Ascending aorta (tissue), 2 donors: ENCODE measurements around the gene RSRC1. TPM values are rescaled to one million over a fixed set of nuclear protein-coding genes. Genes with fewer than 3 reads are reported as not detected.
"Not testable (repeated sequence)": the region's sequence is repeated elsewhere in the genome, so short reads cannot be mapped to it uniquely, and the experiment has no call there.

ENCODE experiments used
- DNase-seq, 2 donors: peaks; one replicate each; pipeline ENCODE4 v3.0.0-alpha.2; 2019; ENCODE audit warnings: low spot score in 2 of 2
- H3K27ac ChIP-seq, 2 donors: fragments of 200-600 bp; sonication (generic); one replicate each; pipeline ENCODE4 v1.5.1; 2016 to 2017; ENCODE audit warnings: mild to moderate bottlenecking in 1 of 2
- H3K27me3 ChIP-seq: fragments of 200-600 bp; sonication (generic); one replicate; pipeline ENCODE4 v1.5.1; 2017
- H3K36me3 ChIP-seq, 2 donors: fragments of 200-600 bp; sonication (generic); one replicate each; pipeline ENCODE4 v1.5.1; 2016
- H3K4me1 ChIP-seq, 2 donors: fragments of 200-600 bp; sonication (generic); one replicate each; pipeline ENCODE4 v1.5.1; 2016 to 2017; ENCODE audit warnings: mild to moderate bottlenecking in 1 of 2
- H3K4me3 ChIP-seq, 2 donors: fragments of 200-600 bp; sonication (generic); one replicate each; pipeline ENCODE4 v1.5.1; 2016 to 2017; ENCODE audit warnings: mild to moderate bottlenecking in 1 of 2
- H3K9me3 ChIP-seq, 2 donors: fragments of 200-600 bp; sonication (generic); one replicate each; pipeline ENCODE4 v1.5.1; 2016
- CTCF ChIP-seq, 3 experiments: fragments of 200-600 bp in 2 of 3; fragments of 450-650 bp in 1 of 3; sonication (generic) in 2 of 3; IDR thresholded peaks; one replicate each; pipeline ENCODE4 v1.5.1; 2016 to 2019; ENCODE audit warnings: antibody characterized with exemption in 3 of 3, mild to moderate bottlenecking in 1 of 3, moderate library complexity in 1 of 3
- intact Hi-C: fragments of 100-400 bp; cut with DNase I; formaldehyde crosslinking; loops from one replicate; pipeline ENCODE4 v1.15.1; 2023
- total RNA-seq: library from RNA; depleted of rRNA; stranded (reverse); fragments of >200 nt; gene quantifications from one replicate; pipeline ENCODE4 v1.1.0, GENCODE V29; 2016

The RSRC1 gene
- total RNA-seq, 1 donor from 2014 or later = 28.0 TPM

DNA sequence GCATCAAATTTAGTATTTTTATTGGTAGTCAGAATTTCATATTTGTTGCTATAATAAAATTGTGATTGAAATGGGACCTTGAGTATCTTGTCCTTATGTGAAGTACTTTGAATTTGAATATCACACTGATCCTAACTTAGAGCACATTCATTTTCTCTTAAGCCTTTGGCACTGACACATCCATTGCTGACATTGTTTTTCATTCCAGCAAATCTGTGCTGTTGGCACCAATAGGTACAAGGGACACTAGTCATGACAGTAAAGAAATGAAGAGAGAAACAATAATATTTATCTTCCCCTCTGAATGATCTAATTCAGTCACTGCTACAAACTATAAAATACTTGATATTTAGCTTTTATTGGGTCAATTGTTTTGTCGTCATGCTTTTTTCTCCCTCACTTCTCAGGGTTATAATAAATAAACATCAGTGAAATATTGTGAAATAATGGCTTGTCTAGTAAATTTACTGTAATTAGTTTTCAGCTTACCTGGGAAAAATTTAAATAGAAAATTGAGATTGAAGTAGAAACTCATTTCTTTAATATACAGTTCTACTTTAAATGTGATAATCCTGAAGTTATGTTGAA is 294.3 kb downstream of the RSRC1 start:
- Histone ChIP-seq H3K4me3 (no peak overlapping the region), H3K27me3 (no peaks in the 10 kb centered on the region), H3K4me1 (no peaks in the 10 kb centered on the region), H3K27ac (no peak overlapping the region), H3K9me3 (no peaks in the 10 kb centered on the region), H3K36me3 (no peaks in the 10 kb centered on the region)
- no peak for TF ChIP-seq CTCF (IDR thresholded peaks at IDR 0.05)
- DNase-seq = no peak
- intact Hi-C loops = no loop called here

DNA sequence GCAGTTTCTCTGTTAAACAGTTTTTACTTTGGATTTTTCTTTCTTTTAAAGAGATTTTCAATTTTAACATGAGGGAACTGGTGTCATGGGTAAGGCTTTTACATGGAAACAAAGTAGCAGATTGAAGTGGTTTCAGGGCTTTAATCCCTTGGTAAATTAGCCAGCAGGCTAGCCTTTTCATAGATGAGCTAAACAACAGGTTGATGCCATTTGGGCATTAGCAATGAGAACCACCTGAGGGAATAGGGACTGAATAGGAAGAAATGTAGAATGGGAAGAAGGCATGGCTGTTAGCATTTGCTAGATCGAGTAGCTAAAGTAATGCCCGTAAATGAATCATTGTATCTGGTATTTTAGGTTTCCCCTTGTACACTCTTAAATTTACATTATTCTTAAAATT is 295.6 kb downstream of the RSRC1 start:
- no peaks in the 10 kb centered on the region for H3K9me3 ChIP-seq
- no peaks in the 10 kb centered on the region for H3K27me3 ChIP-seq
- intact Hi-C loops = no loop called here
- H3K27ac ChIP-seq = no peak overlapping the region
- H3K36me3 ChIP-seq = no peaks in the 10 kb centered on the region
- TF ChIP-seq CTCF (IDR thresholded peaks at IDR 0.05) = no peak
- no peak overlapping the region for H3K4me3 ChIP-seq
- H3K4me1 ChIP-seq = no peaks in the 10 kb centered on the region
- DNase-seq = no peak

DNA sequence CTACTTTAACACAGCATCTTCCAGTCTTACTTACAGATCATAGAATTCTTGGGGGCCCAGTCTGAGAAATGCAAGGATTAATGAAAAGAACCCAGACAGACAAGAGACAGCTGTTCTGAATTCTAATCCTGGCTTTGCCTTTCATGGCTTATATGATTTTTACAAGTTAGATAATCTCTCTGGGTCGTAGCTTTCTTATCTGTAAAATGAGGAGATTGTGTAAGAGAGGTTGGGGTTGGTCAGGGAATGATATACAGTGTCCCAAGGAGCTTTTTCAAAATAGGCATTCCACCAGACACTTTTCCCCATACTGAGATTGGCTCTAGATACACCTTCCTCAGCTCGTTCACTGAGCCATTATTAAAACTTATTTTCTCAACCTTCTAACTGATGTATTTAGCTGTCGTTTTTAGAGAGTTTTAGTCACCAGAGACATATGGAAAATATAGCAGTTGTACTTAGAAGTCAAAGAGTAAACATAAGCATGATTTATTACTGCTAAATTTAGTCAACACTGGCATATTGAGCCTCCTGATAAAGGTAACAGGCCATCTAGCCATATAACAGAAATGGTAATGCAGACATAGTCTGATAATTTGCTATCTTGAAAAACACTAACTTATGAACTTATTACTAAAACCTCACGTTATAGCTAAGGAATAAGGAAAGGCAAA is 298.1 kb downstream of the RSRC1 start:
- Histone ChIP-seq H3K27ac (no peak overlapping the region), H3K4me3 (no peak overlapping the region), H3K36me3 (no peaks in the 10 kb centered on the region), H3K9me3 (no peaks in the 10 kb centered on the region), H3K4me1 (no peaks in the 10 kb centered on the region), H3K27me3 (no peaks in the 10 kb centered on the region)
- DNase-seq = no peak
- TF ChIP-seq CTCF (IDR thresholded peaks at IDR 0.05) = no peak
- intact Hi-C loops = no loop called here

DNA sequence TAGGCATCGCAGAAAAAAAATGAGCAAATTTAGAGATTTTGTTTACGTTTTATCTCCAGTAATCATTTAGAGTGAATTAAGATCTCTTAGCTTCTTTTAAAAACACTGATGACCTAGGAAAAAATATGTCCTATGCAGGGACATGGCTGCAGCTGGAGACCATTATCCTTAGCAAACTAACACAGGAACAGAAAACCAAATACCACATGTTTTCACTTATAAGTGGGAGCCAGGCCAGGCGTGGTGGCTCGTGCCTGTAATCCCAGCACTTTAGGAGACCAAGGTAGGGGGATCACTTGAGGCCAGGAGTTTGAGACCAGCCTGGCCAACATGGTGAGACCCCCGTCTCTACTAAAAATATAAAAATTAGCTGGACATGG is 298.6 kb downstream of the RSRC1 start:
- H3K36me3 ChIP-seq, H3K4me3 ChIP-seq, DNase-seq, H3K9me3 ChIP-seq, H3K4me1 ChIP-seq, intact Hi-C loops, H3K27ac ChIP-seq, H3K27me3 ChIP-seq: not testable (repeated sequence)

DNA sequence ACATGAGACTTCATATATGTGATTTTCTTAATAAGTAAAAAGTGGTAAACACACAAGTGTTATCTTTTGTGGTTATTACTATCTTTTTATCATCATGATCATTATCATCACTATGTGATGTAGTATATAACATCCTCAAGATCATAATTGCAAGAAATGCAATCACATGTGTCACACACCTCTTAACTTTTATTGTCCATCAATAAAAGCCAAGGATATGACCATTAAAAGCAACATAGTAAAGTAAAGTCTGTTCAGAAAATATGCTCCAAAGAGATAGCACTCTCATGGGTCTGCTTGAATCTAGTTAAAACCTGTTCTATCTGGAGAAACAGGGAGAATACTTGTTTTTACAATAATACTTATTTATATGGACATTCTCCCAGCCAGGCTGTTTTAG is 308.1 kb downstream of the RSRC1 start:
- intact Hi-C loops = no loop called here
- Histone ChIP-seq H3K27ac (no peak overlapping the region), H3K4me1 (no peaks in the 10 kb centered on the region), H3K36me3 (no peaks in the 10 kb centered on the region), H3K4me3 (no peak overlapping the region), H3K27me3 (no peaks in the 10 kb centered on the region), H3K9me3 (no peaks in the 10 kb centered on the region)
- no peak for DNase-seq
- no peak for TF ChIP-seq CTCF (IDR thresholded peaks at IDR 0.05)

DNA sequence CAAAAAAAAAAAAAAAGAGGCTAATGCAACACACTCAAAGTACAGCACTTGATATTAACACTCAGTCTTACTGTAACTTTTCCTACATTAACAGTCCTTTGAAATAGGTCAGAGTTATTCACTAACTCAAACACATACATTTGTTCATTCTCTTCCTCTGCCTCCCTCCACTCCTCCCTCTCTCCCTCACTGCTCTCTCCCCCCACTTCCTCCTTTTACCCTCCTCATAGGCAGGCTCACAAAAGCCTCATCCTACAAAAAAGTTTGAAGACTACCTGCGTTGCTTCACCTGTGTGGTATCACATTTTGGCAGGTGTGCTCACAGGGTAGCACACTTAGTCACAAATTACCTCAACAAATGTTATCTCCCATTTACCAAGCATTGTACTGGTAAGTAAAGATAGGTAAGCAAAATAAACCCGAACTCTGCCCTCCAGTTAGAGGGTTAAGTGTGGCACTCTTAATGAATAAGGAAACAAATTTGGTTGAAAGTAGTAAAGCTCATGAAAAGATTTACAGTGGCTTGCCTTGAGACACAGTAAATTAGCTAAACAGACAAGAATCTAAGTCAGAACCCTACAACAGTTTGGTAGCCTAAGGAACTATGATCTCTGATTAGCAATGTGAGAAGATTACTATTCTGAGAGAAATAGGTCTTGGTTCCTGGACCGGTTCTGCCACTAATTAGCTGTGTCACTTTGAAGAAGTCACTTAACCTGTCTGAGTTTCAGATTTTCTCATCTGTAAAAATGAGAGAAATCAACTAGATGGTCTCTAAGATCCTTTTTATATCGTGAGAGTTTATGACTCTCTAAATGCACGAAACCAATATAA is 310.1 kb downstream of the RSRC1 start:
- no peak overlapping the region for H3K4me3 ChIP-seq
- no peaks in the 10 kb centered on the region for H3K4me1 ChIP-seq
- no peak for DNase-seq
- H3K27me3 ChIP-seq = no peaks in the 10 kb centered on the region
- TF ChIP-seq CTCF (IDR thresholded peaks at IDR 0.05) = no peak
- no peak overlapping the region for H3K27ac ChIP-seq
- intact Hi-C loops = no loop called here
- H3K36me3 ChIP-seq = no peaks in the 10 kb centered on the region
- H3K9me3 ChIP-seq = no peaks in the 10 kb centered on the region
